Measurements from ENCODE around the gene ZBTB43. TPM values are rescaled to one million over a fixed set of nuclear protein-coding genes. Genes with fewer than 3 reads are reported as not detected.

The ZBTB43 gene
- total and polyA plus RNA-seq, 7 donors, result 1.8 to 12.2 (median 6.7) TPM

DNA sequence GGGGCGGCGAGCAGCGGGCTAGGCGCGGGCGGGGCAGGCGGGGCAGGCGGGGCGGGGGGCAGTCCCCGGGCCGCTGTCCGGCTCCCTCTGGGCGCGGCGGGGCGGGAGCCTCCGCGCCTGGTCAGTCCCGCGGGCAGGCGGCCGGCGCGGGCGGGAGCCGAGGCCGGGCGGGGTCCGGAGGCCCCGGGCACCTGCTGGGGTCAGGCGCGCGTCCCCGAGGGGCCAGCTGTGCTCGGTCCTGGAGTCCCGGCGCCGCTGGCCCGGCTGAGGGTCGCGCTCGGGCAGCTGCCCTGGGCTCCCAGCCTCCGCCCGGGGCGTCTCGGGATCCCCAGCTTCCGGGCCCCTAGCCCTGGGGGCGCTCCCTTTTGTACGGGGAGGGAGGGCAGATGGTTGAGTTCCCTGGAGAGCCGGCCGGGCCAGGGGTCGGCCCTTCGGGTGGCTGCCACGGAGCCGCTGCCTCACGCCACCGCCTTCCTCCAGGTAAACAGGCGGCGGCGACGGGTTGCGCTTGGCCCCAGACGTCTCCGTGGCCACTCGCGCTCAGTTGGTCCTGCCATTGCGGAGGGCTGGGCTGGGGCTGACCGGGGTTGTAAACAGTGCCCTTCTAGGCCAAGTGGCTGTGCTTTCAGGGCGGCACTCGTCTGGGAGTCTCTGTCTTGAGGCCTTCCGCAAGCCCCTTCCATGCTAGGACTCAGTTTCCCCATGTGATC, 56.1 kb downstream of the ZBTB43 start:
- intact Hi-C loops (cut with DNase I), result loop anchor here (2.0 kb wide), 1 partner anchor 54 kb away; the partner anchor contains the start of gene RALGPS1
- DNase-seq, result no peak

DNA sequence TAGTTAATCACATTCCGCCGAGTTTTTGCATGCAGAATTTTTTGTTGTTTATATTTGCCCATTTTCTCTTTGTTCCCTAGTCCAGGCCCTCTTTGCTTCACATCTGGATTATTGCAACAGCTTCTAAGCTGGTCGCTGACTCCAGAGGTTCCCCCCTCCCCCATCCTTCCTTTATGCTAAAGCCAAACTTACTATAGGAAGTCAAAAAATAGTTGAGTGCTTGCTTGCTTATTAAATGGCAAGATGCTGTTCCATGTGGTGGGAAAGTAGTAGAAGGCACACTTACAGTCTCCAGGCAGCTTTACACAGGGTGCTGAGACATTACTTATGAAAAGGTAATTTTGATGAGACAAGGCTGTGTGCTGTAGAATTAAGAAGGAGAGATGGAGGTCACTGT, 56.9 kb downstream of the ZBTB43 start:
- DNase-seq, result no peak
- H3K36me3 ChIP-seq, result peaks cover 0 to 18% (median 3%) of the 10 kb centered on the region in 4 donors
- H3K27me3 ChIP-seq, result no peaks in the 10 kb centered on the region
- H3K27ac ChIP-seq, result peak overlapping the region in 2 of 4 donors; percentile 92 to 94
- no peaks in the 10 kb centered on the region for H3K9me3 ChIP-seq
- peaks cover 0 to 43% (median 31%) of the 10 kb centered on the region in 4 donors for H3K4me1 ChIP-seq
- intact Hi-C loops (cut with DNase I), result loop anchor here (2.0 kb wide), 1 partner anchor 53 kb away; the partner anchor contains the start of gene RALGPS1
- no peak for TF ChIP-seq POLR2AphosphoS5 (IDR thresholded peaks at IDR 0.05)
- TF ChIP-seq CTCF (IDR thresholded peaks at IDR 0.05), result no peak
- TF ChIP-seq EP300 (IDR thresholded peaks at IDR 0.05), result no peak
- TF ChIP-seq POLR2A (IDR thresholded peaks at IDR 0.05), result no peak
- peak overlapping the region; percentile 90 to 99 (median 96) for H3K4me3 ChIP-seq
- 13% methylated on average over 3 of the region's 3 CpGs for WGBS, 2 donors

More for the DNA sequence above, 56.1 kb downstream of the ZBTB43 start:
- TF ChIP-seq EP300 (IDR thresholded peaks at IDR 0.05), result no peak
- Histone ChIP-seq H3K4me3 (peak overlapping the region; percentile 90 to 99 (median 96)), H3K9me3 (no peaks in the 10 kb centered on the region), H3K27me3 (no peaks in the 10 kb centered on the region), H3K36me3 (peaks cover 0 to 17% (median 3%) of the 10 kb centered on the region in 4 donors), H3K27ac (peak overlapping the region; percentile 83 to 96 (median 93)), H3K4me1 (peaks cover 0 to 43% (median 31%) of the 10 kb centered on the region in 4 donors)
- WGBS, 2 donors, result 1% methylated on average over 71 of the region's 71 CpGs

GRCh38 chr9:126862104-126862761, 57.4 kb downstream of the ZBTB43 start:
- Histone ChIP-seq H3K27ac (peak overlapping the region in 2 of 4 donors; percentile 92 to 94), H3K9me3 (no peaks in the 10 kb centered on the region), H3K27me3 (no peaks in the 10 kb centered on the region), H3K36me3 (peaks cover 0 to 18% (median 3%) of the 10 kb centered on the region in 4 donors), H3K4me3 (peak overlapping the region in 3 of 4 donors; percentile 94 to 99 (median 98)), H3K4me1 (peaks cover 0 to 42% (median 31%) of the 10 kb centered on the region in 4 donors)
- TF ChIP-seq CTCF (IDR thresholded peaks at IDR 0.05), result no peak
- TF ChIP-seq POLR2AphosphoS5 (IDR thresholded peaks at IDR 0.05), result no peak
- no peak for TF ChIP-seq POLR2A (IDR thresholded peaks at IDR 0.05)
- TF ChIP-seq EP300 (IDR thresholded peaks at IDR 0.05), result no peak
- intact Hi-C loops (cut with DNase I), result no loop called here
- DNase-seq, result no peak
- 14 to 25% methylated on average over 11 of the region's 11 CpGs for WGBS, 2 donors

DNA sequence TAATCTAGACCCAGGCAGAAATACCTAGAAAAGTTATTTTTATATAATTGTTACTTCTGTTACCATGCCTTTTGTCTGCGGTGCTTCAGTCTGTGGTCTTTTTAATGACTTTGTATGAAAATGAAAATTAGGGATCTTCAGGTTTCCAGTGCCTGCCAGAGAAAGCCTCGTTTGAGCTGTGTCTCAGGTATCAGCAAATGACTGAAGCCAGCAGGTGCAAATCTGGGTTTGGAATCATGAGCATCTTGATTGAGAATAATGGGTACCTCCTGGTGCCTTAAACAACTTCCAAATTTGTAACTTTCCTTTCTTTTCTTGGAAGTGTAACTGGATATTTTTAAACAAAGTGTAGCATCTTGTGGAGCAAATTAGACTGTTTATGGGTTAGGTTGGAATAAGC, 59.9 kb downstream of the ZBTB43 start:
- 70 to 81% methylated on average over 2 of the region's 2 CpGs for WGBS, 2 donors
- intact Hi-C loops (cut with DNase I), result no loop called here

More for the DNA sequence above, 59.9 kb downstream of the ZBTB43 start:
- H3K27ac ChIP-seq, result no peak overlapping the region
- no peak for DNase-seq
- no peak for TF ChIP-seq POLR2AphosphoS5 (IDR thresholded peaks at IDR 0.05)
- no peak for TF ChIP-seq EP300 (IDR thresholded peaks at IDR 0.05)
- no peak for TF ChIP-seq POLR2A (IDR thresholded peaks at IDR 0.05)
- no peak for TF ChIP-seq CTCF (IDR thresholded peaks at IDR 0.05)
- peaks cover 0 to 23% (median 3%) of the 10 kb centered on the region in 4 donors for H3K36me3 ChIP-seq
- no peaks in the 10 kb centered on the region for H3K27me3 ChIP-seq
- H3K4me1 ChIP-seq, result peaks cover 0 to 43% (median 32%) of the 10 kb centered on the region in 4 donors
- H3K9me3 ChIP-seq, result no peaks in the 10 kb centered on the region
- no peak overlapping the region for H3K4me3 ChIP-seq

Data from sigmoid colon (tissue), 7 donors.